Measurements from ENCODE around the gene TMEM54.

The TMEM54 gene, protein sequence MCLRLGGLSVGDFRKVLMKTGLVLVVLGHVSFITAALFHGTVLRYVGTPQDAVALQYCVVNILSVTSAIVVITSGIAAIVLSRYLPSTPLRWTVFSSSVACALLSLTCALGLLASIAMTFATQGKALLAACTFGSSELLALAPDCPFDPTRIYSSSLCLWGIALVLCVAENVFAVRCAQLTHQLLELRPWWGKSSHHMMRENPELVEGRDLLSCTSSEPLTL

DNA sequence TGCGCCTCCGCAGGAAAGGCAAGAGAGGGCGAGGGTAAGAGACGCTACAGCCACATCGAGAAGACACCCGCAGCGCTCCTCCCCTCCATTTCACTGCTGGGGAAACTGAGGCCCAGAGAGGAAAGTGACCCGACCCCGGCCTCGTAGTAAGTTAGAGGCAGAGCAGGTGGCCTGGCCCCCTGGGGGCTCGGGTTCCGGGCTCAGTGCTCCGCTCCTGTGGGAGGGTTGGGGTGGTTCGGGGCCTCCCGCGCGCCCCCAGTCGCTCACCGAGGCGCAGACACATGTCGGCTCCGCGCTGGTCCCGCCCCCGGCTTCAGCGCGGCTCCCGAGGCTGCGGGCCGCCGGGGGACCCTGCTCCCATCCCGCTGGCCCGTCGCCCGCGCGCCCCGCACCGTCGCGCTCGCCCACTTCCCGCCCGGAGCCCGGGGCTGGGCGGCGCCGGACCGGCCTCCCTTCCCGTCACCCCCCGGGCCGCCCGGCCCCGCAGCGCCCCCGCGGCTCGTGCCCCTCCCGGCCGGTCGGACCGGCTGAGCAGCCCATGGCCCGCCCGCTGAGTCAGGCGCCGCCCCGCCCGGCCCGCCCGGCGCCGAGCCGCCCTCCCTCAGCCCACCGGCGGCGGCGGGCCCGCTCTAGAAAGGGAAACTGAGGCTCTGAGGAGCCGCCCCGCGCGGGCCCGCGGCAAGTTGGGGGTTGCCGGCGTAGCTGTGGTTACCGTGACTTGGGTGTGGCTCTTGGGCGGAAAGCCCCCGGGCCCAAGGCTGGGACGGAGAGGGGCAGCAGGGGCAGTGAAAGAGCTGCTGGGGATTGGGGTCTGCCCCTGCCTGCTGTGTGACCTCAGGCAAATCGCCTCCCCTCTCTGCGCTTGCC lies at the start of gene TMEM54:
Gene TMEM54 (minus strand): TSS at position 434 of the 867 bp plus-strand sequence. CDS start 151 bp downstream, at position 283.
- DNase-seq (ENCODE audit: low read depth): no peak

DNA sequence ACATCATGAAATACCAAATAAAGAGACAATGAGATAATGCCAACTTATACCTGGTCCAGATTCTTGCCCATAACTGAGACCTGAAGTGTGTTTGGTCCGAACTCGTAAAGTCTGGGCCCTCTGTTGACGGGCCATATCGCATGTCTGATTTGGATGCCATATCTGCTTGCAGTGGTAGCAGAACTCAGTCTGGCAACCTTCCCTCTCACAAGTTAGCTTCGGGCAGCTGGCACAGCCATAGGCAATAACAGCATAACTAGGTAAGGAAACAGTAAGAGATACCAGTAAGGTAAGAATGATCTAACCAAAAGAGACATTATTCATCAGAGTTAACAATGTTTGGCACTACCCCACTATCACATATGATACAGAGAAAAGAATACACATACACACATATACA lies 48.3 kb upstream of the TMEM54 start:
- DNase-seq (ENCODE audit: low read depth): no peak

DNA sequence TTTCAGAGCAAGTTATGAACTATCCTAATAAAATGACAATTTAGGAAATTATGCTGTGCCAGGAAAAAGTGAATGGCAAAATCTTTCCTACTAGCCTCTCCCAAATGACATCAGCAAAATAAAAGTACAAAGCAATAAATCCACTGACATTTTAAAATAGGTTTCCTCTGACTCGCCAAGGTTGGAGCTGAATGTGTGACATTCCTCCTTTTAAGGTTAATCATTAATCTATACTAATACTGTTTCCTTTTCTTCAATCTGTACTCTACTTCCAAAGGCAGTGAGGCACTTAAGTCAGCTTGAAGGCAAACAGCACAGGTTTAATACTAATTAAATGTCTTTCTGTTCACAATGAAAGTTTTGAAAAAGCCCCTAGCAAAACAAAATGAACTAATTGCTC lies 47.7 kb upstream of the TMEM54 start:
- DNase-seq (ENCODE audit: low read depth): no peak

DNA sequence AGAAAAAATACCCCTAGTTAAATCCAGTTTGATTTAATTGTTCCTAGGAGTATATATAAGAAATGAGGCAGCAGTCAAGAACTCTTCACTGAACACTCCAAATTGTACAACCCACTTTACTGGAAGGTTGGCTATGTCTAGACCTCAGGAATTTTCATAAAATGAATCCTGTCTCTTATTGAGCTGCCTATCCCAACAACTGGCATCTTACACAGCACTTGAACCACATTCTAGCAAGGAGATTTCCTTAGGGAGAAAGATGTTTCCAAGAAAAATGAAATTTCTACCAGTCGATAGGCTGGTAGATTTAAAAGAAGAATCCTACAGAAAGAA lies 47.2 kb upstream of the TMEM54 start:
- DNase-seq (ENCODE audit: low read depth): no peak

DNA sequence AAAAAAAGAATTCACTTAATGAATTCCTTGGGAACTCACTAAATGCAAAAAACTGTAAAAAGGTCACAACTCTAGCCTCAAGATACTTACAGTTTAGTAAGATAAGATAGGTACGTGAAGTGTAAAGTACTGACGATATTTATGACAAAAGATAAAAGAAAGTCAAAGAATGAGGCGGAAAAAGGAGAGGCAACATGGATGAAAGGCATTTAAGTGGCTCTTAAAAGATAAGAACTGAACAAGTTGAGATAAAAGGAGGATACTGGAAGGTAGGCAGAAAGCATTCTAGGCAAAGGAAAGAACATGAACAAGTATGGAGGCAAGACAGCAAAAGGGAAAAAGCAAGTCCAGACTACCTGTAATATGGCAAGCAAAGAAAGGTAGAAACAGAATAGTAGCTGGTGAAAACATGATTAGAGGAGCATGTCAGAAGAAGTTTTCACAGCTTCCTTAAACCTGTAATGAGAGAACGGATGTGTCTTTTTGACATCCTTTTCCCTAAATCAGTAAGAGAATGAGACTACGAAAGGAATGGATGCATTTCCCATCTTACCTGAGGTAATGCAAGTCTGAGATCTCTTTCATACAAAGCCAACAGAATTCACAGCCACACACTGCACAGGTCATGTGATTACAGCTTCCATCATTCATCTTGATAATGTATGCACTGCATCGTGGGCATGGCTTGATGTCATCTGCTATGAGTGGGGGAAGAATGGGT lies 46.6 kb upstream of the TMEM54 start:
- no peak for DNase-seq (ENCODE audit: low read depth)

DNA sequence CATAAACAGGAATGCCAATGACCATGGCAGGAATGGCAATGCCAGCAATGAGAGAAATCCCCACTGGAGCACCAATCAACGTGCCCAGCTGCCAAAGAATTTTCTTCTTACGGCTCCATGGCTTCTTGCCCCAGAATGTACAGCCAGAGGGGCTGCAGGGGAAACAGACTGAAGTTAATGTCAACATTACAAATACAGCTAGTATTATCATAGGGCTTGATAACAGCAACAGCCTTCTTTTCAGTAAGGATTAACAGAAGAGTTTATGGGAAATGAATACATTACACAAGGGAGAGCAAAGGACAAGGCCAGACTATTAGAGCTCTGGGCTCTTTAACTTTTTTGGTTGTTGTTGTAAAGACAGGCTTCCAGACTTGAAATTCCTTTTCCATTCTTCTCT lies 45.2 kb upstream of the TMEM54 start:
- DNase-seq (ENCODE audit: low read depth): no peak

DNA sequence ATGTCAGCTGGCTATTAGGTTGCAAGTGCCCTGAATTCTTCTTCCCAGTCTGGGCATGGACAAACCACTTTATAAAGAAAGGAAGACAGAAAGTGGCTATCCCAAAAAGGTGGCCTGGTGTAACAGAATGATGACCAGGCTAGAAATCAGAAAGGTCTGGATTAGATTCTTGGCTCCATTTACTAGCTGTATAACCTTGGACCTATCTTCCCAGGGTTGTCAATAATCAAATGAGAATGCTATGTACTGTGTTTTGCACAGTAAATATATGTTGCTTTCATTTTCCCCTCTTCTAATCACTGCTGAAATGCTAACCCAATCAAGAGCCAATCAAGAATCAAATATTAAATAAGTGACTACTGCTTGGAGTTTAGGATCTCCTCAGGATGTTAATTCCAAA lies 43.0 kb upstream of the TMEM54 start:
- DNase-seq (ENCODE audit: low read depth): no peak

DNA sequence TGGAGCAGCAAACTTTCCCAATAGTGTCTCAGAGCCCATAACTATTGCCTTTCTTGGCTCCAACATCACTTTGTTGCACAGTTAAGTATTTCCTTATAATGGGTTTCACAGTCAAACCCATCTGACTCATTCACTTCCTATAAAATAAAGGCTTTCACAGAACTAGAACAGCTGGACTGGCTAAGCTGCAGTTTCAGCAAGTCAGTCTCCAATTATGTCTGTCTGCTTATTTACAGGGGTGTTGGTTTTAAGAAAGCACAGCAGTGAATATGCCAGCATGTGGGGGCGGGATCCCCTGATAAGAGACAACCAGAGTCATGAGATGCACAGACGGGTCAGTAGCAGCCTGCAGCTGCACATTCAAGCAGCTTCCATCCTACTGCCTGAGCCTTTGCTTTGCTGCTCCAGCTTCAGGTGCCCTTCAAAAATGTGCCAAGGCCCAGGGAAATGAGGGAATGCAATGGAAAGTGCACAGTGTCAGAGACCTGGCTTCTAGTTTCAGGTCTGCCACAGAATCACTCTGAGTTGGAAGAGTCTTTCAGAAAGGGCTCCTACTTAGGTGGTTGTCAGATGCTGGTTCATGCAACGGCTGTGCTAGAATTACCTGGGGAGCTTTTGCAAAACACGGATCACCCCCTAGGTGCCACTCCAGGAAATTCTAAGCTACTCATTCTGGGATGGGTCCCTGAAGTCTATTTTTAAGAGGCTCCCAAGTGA lies 38.6 kb upstream of the TMEM54 start:
- DNase-seq (ENCODE audit: low read depth): no peak

DNA sequence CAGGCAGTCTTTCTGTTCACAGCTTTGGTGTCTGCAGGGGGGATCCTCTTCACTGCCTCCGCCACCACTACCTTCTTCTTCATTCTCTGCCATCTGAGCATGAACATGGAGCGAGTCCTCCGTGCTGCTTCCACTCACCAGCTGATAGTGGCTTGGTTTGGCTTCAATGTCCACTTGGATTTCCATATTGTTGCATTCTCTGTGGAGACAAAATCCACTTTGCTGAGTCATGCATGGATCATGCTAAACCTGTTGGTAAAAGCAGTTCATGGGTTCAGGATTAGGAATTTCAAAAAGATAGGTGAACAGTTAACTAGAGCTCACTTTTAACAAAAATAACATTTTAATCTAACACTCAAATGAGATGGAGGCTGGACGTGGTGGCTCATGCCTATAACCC lies 35.9 kb upstream of the TMEM54 start:
- no peak for DNase-seq (ENCODE audit: low read depth)

DNA sequence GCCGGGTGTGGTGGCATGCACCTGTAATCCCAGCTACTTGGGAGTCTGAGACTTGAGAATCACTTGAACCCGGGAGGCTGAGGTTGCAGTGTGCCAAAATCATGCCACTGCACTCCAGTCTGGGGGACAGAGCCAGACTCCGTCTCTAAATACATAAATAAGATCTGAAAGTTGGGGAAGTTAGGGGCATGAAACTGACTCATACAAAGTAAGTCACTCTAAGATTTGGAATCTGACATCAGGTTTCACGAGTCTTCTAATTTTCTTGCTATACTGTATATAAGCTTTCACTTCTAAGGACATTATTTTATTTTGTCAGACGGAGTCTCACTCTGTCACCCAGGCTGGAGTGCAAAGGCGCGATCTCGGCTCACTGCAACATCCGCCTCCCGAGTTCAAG lies 33.3 kb upstream of the TMEM54 start:
- DNase-seq (ENCODE audit: low read depth): no peak

DNA sequence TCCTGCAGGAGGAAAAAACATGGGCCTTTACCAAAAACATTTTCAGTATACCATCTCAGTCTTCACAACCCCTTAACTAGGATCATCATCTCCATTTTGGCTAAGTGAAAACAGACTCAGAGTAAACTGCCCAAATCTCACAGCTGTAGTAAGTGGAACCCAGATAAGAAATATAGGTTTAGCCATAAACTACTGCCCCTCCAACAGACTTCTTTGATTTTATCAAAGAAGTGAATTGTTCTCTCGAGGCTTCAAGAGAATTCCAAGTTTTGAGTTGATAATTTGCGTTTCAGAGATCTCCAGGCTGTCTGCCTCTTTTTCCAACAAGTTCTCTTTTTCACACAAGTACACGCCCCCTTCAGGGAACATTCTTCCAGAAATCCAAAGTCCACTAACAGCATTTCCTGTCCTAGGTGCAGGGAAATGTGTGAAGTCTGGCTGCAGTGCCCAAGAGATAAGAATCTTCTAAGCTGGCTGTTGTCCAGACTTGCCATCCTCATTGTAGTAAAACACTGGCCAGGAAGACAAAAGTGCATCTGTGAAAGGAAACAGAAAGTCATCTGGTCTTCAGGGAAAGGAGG lies 32.6 kb upstream of the TMEM54 start:
- DNase-seq (ENCODE audit: low read depth): no peak

DNA sequence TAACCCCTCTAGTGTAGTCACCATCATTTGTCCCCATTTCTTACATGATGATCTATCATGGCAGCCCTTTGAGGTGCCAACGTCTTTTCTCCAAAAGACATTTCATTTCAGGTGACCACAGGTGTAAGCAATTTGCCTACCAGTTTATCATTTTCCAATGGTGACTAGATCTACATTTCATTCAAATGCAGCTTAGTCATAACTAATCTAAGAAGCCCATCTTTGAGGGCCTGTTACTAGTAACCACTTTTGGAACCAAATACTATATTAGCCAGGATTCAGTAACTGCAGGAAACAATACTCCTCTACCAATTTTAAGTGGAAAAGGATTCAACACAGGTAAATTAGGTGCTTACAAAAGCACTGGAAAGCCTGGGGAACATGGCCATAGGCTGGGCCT lies 30.6 kb upstream of the TMEM54 start:
- no peak for DNase-seq (ENCODE audit: low read depth)

DNA sequence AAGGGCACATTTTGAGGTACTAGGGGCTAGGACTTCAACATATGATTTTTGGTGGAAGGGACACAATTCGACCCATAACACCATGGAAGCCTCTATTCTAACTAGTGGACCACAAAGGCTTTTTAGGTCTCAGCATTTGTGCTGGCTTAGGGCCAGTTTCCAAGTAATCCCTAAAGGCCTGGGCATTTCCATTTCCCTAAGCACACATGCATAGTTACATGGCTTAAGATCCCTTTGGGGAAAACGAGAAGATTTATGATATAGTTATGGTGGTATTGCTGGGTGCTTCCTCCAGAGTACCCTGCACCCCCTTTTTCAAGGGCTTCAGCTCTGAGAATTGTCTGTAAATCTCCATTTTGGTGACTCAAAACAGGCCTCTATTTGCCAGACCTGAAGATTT lies 28.2 kb upstream of the TMEM54 start:
- DNase-seq (ENCODE audit: low read depth): no peak

DNA sequence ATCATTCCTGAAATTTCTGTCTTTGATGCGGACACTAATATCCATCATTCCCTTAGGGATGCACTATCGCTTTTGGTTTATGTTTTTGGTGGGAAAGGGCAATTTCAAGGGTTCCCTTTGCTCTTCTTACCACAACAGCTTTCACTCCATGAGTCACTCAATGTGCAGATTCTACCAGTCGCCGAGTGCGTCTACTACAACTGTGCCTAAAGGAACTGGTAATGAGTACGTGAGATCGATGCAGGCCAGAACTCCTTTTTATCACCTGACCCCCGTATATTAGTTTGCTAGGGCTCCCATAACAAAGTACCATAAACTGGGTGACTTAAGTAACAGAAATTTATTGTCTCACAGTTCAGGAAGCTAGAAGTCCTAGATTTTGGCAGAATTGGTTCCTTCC lies 27.5 kb upstream of the TMEM54 start:
- no peak for DNase-seq (ENCODE audit: low read depth)

DNA sequence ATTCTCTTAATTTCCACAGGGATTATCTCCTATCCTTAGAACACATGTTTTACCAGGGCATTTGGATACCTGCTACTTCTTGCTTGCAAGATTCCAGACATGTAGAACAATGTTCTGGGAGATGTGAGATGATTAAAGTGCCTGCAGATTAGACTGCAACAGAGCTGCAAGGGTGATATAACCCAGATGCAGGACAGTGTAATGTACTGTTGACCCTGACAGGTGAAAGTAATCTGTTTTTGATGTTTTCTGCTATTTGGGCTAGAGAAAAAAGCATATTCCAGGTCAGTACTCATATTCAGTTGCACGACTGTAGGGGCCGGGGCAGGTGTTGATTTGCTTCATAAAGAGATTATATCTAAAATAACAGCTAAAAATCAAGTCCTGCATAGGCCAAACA lies 27.1 kb upstream of the TMEM54 start:
- DNase-seq (ENCODE audit: low read depth): no peak

DNA sequence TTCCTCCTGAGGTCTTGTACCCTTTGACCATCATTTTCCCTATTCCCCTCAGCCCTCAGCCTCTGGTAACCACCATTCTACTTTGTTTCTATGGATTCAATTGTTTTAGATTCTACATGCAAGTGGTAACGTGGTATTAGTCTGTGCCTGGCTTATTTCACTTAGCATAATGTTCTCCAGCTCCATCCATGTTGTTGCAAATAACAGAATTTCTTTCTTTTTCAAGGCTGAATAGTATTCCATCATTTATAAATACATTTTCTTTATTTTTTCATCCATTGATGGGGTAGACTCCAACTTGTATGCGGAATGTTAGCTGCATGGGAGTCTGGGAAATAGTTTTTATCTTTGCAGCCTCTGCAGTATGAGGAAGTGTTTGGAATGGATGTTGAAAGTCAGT lies 26.3 kb upstream of the TMEM54 start:
- DNase-seq (ENCODE audit: low read depth): no peak

DNA sequence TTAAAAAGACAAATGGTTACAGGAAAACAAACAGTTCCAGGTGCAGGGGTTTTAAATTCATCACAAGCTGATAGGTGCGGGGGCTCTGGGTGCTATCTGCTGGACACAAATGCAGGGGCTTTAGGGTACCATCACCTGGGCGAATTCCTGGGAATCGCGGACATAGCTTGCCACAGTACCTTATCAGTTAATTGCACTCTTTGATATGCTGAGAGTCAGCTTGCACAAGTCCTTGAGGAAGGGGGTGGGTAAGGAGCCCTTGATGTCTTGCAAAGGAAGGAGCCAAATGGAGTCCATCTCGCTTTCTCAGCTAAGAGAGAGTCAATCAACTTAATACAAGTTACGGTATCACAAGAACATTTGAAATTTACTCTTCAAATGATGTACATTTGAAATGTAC lies 25.4 kb upstream of the TMEM54 start:
- DNase-seq (ENCODE audit: low read depth): no peak

DNA sequence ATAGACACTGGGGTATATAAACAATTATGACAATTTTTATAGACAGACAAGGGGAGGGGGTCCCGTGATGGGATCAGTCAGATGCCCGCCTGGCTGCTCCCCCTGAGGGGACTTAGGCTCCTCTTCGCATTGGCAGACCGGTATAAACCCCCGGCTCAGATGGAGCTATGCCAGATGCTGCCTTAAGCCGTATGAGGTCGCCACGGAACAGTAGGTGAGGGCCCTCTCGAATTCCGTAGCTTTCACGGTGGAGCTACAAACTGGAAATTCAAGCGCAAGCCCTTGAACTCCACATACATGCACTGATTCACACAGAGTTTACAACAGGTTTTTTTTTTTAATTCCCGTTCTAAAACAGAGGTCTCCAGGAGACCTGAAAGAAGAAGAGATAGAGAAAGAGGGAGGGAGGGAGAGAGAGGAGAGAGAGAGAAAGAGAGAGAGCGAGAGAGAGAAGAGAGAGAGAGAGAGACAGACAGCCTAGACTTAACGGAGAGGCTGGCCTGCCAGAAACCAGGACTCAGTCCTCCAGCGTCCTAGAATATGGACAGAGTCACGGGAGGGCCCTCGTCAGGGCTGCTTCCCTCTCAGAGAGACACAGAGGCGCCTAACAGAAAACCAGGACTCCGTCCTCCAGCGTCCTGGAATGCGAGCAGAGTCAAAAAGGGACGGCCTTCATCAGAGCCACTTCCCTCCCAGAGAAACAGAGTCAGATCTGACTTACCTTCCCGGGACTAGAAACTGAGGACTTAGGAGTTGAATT lies 24.4 kb upstream of the TMEM54 start:
- DNase-seq (ENCODE audit: low read depth): no peak

DNA sequence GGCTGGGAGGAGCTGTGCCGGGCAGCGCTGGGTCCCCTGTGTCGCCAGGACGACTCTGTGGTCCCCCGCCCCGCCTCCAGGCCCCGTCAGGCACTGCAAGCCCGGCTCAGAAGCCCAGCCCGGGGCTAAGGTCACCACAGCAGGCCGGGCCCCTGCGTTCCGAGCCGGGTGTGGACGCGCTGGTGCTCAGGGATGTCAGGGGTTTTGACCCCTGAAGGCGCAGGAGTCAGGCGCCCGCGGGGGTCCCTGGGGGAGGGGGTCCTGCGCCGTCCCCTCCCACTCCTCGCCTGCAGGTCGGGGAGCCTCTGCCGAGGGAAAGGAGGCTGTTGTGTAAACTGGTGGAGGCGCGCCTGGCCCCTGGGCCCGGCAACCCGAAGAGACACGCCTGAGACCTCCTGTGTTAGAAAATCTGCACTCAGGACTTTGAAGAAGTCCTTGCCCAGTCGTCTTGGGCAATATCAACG lies 23.7 kb upstream of the TMEM54 start:
- no peak for DNase-seq (ENCODE audit: low read depth)

DNA sequence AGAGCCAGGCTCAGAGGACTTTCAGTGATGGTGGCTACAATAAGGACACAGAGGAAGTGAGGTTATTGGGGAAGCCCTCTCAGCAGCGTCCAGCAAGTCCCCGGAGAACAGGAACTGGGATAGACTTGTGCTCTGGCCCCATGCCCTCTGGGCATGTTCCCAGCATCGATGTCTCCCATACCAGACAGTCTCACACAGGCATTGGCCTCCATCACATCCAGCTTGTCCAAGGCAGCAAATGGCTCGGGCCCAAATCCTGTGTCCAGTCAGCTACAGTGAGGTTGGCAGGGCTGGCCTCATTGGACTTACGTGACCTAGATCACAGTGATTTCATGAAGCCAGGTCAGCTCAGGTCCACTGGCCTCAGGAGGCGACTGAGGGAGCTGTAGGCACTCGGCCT lies 19.6 kb upstream of the TMEM54 start:
- no peak for DNase-seq (ENCODE audit: low read depth)
